NB4 (cell line): Measurements from ENCODE around the gene HPCA.

Experiments used
- MYC ChIP-seq: IDR thresholded peaks from 2 replicates; pipeline ENCODE4 v1.6.1; 2011; ENCODE audit warnings: low read depth, low read length
- POLR2A ChIP-seq: IDR thresholded peaks from 2 replicates; pipeline ENCODE4 v1.6.1; 2011; ENCODE audit warnings: mild to moderate bottlenecking; ENCODE audit not compliant: insufficient read length; ENCODE audit errors: extremely low read depth
- TF ChIP-seq, protein P1 (sequence below): IDR thresholded peaks from one replicate; pipeline ENCODE4 v1.5.1; 2012; ENCODE audit warnings: low read depth, low read length
- TF ChIP-seq, protein P2 (sequence below): IDR thresholded peaks from 2 replicates; pipeline ENCODE4 v1.6.1; 2011; ENCODE audit warnings: low read depth, low read length

DNA sequence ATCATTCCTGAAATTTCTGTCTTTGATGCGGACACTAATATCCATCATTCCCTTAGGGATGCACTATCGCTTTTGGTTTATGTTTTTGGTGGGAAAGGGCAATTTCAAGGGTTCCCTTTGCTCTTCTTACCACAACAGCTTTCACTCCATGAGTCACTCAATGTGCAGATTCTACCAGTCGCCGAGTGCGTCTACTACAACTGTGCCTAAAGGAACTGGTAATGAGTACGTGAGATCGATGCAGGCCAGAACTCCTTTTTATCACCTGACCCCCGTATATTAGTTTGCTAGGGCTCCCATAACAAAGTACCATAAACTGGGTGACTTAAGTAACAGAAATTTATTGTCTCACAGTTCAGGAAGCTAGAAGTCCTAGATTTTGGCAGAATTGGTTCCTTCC is 42.4 kb downstream of the HPCA start:
- TF ChIP-seq, protein P1, sequence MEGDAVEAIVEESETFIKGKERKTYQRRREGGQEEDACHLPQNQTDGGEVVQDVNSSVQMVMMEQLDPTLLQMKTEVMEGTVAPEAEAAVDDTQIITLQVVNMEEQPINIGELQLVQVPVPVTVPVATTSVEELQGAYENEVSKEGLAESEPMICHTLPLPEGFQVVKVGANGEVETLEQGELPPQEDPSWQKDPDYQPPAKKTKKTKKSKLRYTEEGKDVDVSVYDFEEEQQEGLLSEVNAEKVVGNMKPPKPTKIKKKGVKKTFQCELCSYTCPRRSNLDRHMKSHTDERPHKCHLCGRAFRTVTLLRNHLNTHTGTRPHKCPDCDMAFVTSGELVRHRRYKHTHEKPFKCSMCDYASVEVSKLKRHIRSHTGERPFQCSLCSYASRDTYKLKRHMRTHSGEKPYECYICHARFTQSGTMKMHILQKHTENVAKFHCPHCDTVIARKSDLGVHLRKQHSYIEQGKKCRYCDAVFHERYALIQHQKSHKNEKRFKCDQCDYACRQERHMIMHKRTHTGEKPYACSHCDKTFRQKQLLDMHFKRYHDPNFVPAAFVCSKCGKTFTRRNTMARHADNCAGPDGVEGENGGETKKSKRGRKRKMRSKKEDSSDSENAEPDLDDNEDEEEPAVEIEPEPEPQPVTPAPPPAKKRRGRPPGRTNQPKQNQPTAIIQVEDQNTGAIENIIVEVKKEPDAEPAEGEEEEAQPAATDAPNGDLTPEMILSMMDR, result no peak
- TF ChIP-seq POLR2A (no peak), MYC (no peak)
- TF ChIP-seq, protein P2, sequence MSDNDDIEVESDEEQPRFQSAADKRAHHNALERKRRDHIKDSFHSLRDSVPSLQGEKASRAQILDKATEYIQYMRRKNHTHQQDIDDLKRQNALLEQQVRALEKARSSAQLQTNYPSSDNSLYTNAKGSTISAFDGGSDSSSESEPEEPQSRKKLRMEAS, result no peak
